ENCODE results near the gene IGF2R. TPM values are rescaled to one million over a fixed set of nuclear protein-coding genes. Genes with fewer than 3 reads are reported as not detected.
A peak's percentile ranks its signal among the peaks of the same experiment; 100 is the strongest.
"Not testable (repeated sequence)": the region's sequence is repeated elsewhere in the genome, so short reads cannot be mapped to it uniquely, and the experiment has no call there.

Gene IGF2R
- total RNA-seq, 2 donors from 2014 or later: 62.7 to 71.8 TPM

DNA sequence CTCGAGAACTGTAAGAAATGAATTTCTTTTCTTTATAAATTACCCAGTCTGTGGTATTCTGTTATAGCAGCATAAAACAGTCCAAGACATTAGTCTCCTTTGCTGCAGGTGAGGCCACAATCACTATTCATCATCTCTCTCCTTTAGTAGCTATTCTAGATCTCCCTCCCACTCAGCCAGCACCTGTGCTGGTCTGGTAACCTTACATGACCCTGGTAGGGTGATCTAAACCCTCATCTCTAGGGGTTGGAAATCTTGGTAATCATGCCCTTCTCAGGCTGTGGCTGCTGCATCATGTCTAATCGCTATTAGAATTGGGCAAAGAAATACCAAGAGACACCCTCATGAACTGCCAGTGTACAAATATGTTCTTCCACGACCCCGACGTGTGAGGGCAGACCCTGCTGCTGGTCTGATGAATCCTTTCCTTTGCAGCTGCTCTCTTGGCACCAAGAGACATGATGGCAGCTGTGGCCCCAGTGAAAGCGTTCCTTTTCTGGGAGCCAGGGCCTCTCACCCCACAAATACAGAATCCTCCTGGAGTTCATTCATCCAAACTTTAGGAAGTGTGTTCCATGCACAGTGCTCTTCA is 23.0 kb upstream of the IGF2R start:
- DNase-seq (ENCODE audit: low spot score): no peak
- intact Hi-C loops (cut with DNase I): no loop called here

DNA sequence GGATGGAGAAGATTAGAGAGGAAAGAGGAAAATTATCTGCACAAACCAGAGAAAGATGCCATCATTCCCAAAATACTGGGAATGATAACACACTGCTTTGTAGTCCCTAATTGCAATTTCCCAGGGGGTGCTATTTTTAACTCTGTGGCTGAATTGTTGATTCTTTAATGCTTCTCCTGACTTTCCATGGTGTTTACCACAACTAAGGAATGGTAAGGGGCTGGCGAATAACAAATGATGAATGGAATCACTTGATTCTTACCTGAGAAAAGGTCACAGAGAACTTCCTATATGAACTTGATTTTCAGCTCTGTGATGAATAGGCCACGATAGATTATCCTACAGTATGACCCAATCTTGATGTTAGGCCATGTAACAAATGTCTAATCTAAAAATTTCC is 22.0 kb upstream of the IGF2R start:
- intact Hi-C loops (cut with DNase I): no loop called here

GRCh38 chr6:159948199-159948598 is 20.7 kb upstream of the IGF2R start:
- DNase-seq (ENCODE audit: low spot score): no peak
- intact Hi-C loops (cut with DNase I): no loop called here

More for the DNA sequence above, 22.0 kb upstream of the IGF2R start:
- DNase-seq (ENCODE audit: low spot score): no peak

DNA sequence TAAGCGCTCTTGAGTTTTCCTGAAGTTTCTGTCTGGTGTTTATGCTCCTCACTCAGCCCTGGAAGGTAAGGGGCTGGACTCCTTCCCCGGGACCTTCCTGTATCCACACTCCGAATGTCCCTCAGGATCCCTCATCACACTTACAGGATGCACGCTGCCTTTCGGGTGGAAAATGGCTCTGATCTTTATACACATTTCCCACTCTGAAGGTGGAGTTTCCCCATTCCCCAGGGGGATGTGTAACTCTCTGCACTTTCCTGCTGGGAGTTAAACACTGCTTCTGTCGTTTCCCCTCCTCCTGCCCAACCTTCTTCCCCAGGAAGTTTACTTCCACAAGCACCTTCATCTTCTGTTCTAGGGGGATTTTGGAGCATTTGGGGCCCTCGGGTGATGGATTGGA is 17.1 kb upstream of the IGF2R start:
- intact Hi-C loops (cut with DNase I): no loop called here
- DNase-seq (ENCODE audit: low spot score): no peak

- intact Hi-C loops (cut with DNase I): no loop called here
- DNase-seq (ENCODE audit: low spot score): no peak
Measured at GRCh38 chr6:159952289-159953005, 16.4 kb upstream of the IGF2R start.

DNA sequence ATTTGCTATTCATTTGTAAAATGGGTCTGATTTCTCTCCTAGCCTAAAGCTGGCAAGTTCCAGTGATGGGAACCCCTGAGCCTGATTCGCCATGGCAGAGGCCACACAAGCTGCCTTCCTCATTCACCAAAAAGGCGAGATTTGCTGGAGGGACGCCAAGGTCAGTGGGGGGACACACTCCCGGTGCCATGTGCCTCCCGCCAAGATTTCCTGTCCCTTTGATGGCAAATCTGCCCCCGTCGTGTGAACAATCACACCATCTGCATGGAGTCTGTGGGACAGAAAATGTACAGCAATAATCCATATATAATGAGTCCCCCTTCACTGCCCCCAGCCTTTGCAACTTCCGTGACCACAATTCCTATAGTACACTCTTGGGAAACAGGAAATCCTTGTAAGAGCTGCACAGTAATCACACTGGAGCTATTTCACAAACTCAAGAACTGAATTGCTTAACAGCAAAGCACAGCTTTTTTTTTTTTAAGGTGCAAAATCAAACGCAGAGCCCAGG is 15.7 kb upstream of the IGF2R start:
- DNase-seq (ENCODE audit: low spot score): peak; percentile 84
- intact Hi-C loops (cut with DNase I): no loop called here

GRCh38 chr6:159955945-159956361 is 12.9 kb upstream of the IGF2R start:
- intact Hi-C loops (cut with DNase I): no loop called here
- DNase-seq (ENCODE audit: low spot score): no peak

GRCh38 chr6:159957071-159957673 is 11.7 kb upstream of the IGF2R start:
- no peak for DNase-seq (ENCODE audit: low spot score)
- intact Hi-C loops (cut with DNase I): no loop called here

- no peak for DNase-seq (ENCODE audit: low spot score)
- intact Hi-C loops (cut with DNase I): no loop called here
Measured at GRCh38 chr6:159959165-159959975, 9.5 kb upstream of the IGF2R start.

- DNase-seq (ENCODE audit: low spot score): no peak
- intact Hi-C loops (cut with DNase I): no loop called here
Measured at GRCh38 chr6:159959976-159960384, 8.9 kb upstream of the IGF2R start.

GRCh38 chr6:159960485-159960884 is 8.4 kb upstream of the IGF2R start:
- intact Hi-C loops (cut with DNase I): no loop called here
- DNase-seq (ENCODE audit: low spot score): no peak

GRCh38 chr6:159961528-159961927 is 7.4 kb upstream of the IGF2R start:
- intact Hi-C loops (cut with DNase I): no loop called here
- no peak for DNase-seq (ENCODE audit: low spot score)

GRCh38 chr6:159963111-159963510 is 5.8 kb upstream of the IGF2R start:
- intact Hi-C loops (cut with DNase I): no loop called here
- no peak for DNase-seq (ENCODE audit: low spot score)

GRCh38 chr6:159964046-159964445 is 4.8 kb upstream of the IGF2R start:
- intact Hi-C loops (cut with DNase I): no loop called here

DNA sequence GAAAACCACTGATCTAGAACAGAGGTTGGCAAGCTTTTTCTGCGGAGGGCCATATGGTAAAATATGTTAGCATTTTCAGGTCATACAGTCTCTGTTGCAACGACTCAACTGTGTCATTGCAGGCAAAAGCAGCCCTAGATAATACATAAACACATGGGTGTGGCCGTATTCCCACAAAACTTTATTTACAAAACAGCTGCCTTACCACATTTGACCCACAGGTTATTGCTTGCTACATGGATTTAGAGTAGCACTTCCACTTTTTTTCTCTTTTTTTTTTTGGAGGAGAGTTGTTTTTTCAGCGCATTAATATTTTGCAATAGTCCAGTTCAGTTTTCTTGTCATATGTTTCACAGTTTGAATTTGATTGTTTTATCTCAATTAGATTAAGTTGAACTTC is 2.5 kb upstream of the IGF2R start:
- intact Hi-C loops (cut with DNase I): loop anchor here in 1 of 2 donors (5.0 kb wide), 1 partner anchor 549 kb away; no protein-coding TSS in a partner anchor
- DNase-seq (ENCODE audit: low spot score): no peak

More at GRCh38 chr6:159964046-159964445, 4.8 kb upstream of the IGF2R start:
- DNase-seq (ENCODE audit: low spot score): no peak

DNA sequence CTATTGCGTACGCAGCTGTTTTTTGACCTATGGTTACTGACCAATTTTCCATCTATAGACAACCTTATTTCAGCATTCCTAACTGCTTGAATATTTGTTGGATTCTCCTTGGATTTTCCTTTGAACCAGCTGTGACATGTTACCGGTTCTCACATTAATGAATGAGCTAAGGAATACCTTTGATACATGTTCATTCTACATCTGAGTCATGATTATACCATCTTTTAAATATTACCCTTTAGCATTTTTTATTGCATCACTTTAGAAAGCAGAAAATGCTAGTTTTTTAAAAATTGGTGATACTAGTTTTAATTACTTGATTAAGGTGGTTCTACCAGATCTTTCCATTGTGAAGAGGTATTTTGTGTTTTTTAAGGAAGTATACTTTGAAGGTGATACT is 1.9 kb upstream of the IGF2R start:
- intact Hi-C loops (cut with DNase I): loop anchor here in 1 of 2 donors (5.0 kb wide), 1 partner anchor 550 kb away; no protein-coding TSS in a partner anchor
- no peak for DNase-seq (ENCODE audit: low spot score)

DNA sequence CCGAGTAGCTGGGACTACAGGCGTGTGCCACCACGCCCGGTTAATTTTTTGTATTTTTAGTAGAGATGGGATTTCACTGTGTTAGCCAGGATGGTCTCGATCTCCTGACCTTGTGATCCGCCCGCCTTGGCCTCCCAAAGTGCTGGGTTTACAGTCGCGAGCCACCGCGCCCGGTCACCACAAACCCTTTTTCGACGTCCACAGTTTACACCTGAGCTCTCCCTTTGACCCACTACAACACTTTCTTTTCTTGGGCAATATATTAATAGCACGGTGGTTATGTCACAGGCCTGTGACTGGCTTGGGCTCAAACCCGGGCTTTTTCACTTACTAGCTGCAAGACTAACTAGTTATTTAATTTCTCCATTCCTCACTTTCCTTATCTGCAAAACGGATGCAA is 1.3 kb upstream of the IGF2R start:
- intact Hi-C loops (cut with DNase I): loop anchor here in 1 of 2 donors (5.0 kb wide), 1 partner anchor 550 kb away; no protein-coding TSS in a partner anchor

GRCh38 chr6:159969204-159969912 is 476 bp downstream of the IGF2R start:
- DNase-seq (ENCODE audit: low spot score): peak; percentile 86

More for the DNA sequence above, 1.3 kb upstream of the IGF2R start:
- not testable (repeated sequence) for DNase-seq (ENCODE audit: low spot score)

DNA sequence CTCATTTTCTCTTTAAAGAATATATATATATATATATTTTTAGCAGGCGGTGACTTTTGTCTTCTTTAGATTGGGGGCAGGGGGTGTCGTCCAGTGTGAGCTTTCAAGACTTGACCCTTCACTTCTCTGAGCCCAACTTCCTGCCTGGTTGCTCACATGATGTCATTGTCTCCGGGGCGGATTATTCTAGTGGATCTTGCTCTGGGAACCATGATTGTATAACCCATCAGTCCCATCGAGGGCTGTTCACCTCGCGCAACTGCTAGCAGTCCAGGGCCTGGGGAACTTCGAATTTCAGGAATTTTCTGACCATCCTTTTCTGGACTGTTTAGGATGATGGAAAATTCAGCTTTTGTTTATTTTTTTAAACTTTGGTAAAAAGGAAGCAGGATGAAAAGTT is 1.0 kb downstream of the IGF2R start:
- DNase-seq (ENCODE audit: low spot score): no peak
- intact Hi-C loops (cut with DNase I): loop anchor here in 1 of 2 donors (5.0 to 10.0 kb wide), 2 partner anchors 75 to 553 kb away; no protein-coding TSS in a partner anchor

More at GRCh38 chr6:159969204-159969912, 476 bp downstream of the IGF2R start:
- intact Hi-C loops (cut with DNase I): loop anchor here in 1 of 2 donors (5.0 kb wide), 1 partner anchor 552 kb away; no protein-coding TSS in a partner anchor
